HepG2 (cell line): ENCODE measurements around the gene TMEM250. TPM values are rescaled to one million over a fixed set of nuclear protein-coding genes. Genes with fewer than 3 reads are reported as not detected.

Experiments
- BRD4 ChIP-seq: sonication (generic); formaldehyde crosslinking; IDR thresholded peaks from 2 replicates; pipeline ENCODE4 v1.4.0; 2020; ENCODE audit warnings: missing genetic modification reagents
- CEBPG ChIP-seq: IDR thresholded peaks from 2 replicates; pipeline ENCODE4 v1.6.1; 2016
- THAP11 ChIP-seq: IDR thresholded peaks from 2 replicates; pipeline ENCODE4 v1.6.1; 2016; ENCODE audit warnings: missing biosample characterization, missing genetic modification reagents
- TSC22D2 ChIP-seq: sonication (generic); formaldehyde crosslinking; IDR thresholded peaks from 2 replicates; pipeline ENCODE4 v1.5.1; 2020; ENCODE audit warnings: missing genetic modification reagents, mild to moderate bottlenecking, borderline replicate concordance
- ZC3H4 ChIP-seq: sonication (generic); formaldehyde crosslinking; IDR thresholded peaks from 2 replicates; pipeline ENCODE4 v1.4.0; 2020; ENCODE audit warnings: missing genetic modification reagents, borderline replicate concordance
- ZKSCAN8 ChIP-seq: IDR thresholded peaks from 2 replicates; pipeline ENCODE4 v1.6.1; 2016; ENCODE audit warnings: borderline replicate concordance, missing genetic modification reagents, missing compliant biosample characterization
- polyA plus RNA-seq, 8 experiments: library from polyadenylated mRNA; depleted of rRNA in 3 of 8; stranded (reverse) in 7 of 8; unstranded in 1 of 8; fragments of >200 nt; fragmentation: Illumina TruSeq in 4 of 8; extraction: Trizol in 4 of 8; gene quantifications; 2 replicates each; pipeline versions ENCODE4 v1.2.1 to v1.2.3, GENCODE V29; 2011 to 2016; ENCODE audit warnings: low read depth in 4 of 8, missing spikeins in 1 of 8, mixed read lengths in 1 of 8; ENCODE audit not compliant: insufficient read depth in 1 of 8
- total RNA-seq, 5 experiments: library from RNA; depleted of rRNA; stranded (reverse); fragments of >200 nt; fragmentation: Illumina TruSeq; extraction: Trizol; gene quantifications; 2 replicates each; pipeline ENCODE4 v1.2.3, GENCODE V29; 2016; ENCODE audit warnings: low read depth in 1 of 5
- TF ChIP-seq, protein P1 (sequence below): sonication (generic); formaldehyde crosslinking; IDR thresholded peaks from 2 replicates; pipeline ENCODE4 v1.5.1; 2020; ENCODE audit warnings: missing genetic modification reagents, mild to moderate bottlenecking, borderline replicate concordance
- TF ChIP-seq, protein P2 (sequence below): sonication (generic); formaldehyde crosslinking; conservative IDR thresholded peaks from 2 replicates; pipeline ENCODE4 v1.4.0; 2020; ENCODE audit warnings: missing genetic modification reagents
- TF ChIP-seq, protein P3 (sequence below): IDR thresholded peaks from 2 replicates; pipeline ENCODE4 v1.6.1; 2016; ENCODE audit warnings: low read depth, missing genetic modification reagents, missing compliant biosample characterization
- TF ChIP-seq, protein P4 (sequence below): sonication (generic); formaldehyde crosslinking; IDR thresholded peaks from 2 replicates; pipeline ENCODE4 v1.4.0; 2020; ENCODE audit warnings: missing genetic modification reagents
- TF ChIP-seq, protein P5 (sequence below): sonication (generic); formaldehyde crosslinking; IDR thresholded peaks from 2 replicates; pipeline ENCODE4 v1.8.0; 2022; ENCODE audit warnings: mild to moderate bottlenecking, missing genetic modification reagents; ENCODE audit not compliant: insufficient replicate concordance

The TMEM250 gene
- total and polyA plus RNA-seq, 2 of the 13 experiments (the other 11 are each of a cell fraction or from before 2014, with no cell fraction given), result 5.5 to 13.9 TPM

DNA sequence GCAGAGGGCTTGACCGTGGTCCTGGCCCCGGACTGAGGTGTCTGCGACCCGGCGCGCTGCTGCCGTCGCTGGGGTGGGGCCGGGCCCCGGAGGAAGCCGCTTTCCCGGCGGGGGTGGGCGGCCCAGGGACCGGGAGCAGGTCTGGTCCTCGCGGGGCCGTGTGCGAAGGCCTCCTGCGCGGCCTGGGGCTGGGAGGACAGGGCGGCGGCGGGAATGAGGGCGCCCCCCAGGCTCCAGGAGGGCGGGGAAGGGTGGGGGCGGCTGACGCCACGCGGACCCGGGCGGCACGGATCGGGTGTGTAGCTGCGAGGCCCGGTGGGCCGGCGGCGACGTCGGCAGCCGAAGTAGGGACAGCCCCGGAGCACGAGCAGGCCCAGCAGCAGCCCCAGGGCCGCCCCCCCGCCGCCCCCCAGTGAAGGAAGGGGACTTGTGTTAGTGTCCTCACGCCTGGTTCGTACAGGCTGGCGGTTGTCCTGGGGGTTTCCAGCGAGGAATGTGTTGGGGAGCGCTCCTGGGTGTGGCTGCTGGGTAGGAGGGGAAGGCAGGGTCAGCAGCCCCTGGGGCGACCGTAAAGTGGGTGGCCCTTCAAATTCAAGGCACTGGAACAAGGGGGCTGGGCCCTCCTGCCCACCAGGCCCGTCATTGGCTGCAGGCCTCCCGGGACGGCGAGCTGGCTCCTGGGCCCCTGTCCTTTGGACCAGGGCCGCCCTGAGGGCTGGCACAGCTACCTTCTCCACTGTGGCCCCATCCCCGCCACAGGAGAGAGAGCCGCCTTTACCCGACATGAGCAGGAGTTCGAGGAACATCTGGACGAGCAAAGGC is 597 bp upstream of the TMEM250 start (continued):
- peak; percentile 38; the same call in 1 of the 2 replicates for TF ChIP-seq THAP11 (CRISPR knock-in tag)
- TF ChIP-seq, protein P1, sequence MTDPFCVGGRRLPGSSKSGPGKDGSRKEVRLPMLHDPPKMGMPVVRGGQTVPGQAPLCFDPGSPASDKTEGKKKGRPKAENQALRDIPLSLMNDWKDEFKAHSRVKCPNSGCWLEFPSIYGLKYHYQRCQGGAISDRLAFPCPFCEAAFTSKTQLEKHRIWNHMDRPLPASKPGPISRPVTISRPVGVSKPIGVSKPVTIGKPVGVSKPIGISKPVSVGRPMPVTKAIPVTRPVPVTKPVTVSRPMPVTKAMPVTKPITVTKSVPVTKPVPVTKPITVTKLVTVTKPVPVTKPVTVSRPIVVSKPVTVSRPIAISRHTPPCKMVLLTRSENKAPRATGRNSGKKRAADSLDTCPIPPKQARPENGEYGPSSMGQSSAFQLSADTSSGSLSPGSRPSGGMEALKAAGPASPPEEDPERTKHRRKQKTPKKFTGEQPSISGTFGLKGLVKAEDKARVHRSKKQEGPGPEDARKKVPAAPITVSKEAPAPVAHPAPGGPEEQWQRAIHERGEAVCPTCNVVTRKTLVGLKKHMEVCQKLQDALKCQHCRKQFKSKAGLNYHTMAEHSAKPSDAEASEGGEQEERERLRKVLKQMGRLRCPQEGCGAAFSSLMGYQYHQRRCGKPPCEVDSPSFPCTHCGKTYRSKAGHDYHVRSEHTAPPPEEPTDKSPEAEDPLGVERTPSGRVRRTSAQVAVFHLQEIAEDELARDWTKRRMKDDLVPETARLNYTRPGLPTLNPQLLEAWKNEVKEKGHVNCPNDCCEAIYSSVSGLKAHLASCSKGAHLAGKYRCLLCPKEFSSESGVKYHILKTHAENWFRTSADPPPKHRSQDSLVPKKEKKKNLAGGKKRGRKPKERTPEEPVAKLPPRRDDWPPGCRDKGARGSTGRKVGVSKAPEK, result no peak
- TF ChIP-seq, protein P2, sequence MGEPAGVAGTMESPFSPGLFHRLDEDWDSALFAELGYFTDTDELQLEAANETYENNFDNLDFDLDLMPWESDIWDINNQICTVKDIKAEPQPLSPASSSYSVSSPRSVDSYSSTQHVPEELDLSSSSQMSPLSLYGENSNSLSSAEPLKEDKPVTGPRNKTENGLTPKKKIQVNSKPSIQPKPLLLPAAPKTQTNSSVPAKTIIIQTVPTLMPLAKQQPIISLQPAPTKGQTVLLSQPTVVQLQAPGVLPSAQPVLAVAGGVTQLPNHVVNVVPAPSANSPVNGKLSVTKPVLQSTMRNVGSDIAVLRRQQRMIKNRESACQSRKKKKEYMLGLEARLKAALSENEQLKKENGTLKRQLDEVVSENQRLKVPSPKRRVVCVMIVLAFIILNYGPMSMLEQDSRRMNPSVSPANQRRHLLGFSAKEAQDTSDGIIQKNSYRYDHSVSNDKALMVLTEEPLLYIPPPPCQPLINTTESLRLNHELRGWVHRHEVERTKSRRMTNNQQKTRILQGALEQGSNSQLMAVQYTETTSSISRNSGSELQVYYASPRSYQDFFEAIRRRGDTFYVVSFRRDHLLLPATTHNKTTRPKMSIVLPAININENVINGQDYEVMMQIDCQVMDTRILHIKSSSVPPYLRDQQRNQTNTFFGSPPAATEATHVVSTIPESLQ, result no peak
- TF ChIP-seq TSC22D2 (CRISPR knock-in tag), result no peak
- TF ChIP-seq CEBPG (CRISPR knock-in tag), result no peak
- TF ChIP-seq ZKSCAN8 (CRISPR knock-in tag), result no peak
- TF ChIP-seq, protein P3, sequence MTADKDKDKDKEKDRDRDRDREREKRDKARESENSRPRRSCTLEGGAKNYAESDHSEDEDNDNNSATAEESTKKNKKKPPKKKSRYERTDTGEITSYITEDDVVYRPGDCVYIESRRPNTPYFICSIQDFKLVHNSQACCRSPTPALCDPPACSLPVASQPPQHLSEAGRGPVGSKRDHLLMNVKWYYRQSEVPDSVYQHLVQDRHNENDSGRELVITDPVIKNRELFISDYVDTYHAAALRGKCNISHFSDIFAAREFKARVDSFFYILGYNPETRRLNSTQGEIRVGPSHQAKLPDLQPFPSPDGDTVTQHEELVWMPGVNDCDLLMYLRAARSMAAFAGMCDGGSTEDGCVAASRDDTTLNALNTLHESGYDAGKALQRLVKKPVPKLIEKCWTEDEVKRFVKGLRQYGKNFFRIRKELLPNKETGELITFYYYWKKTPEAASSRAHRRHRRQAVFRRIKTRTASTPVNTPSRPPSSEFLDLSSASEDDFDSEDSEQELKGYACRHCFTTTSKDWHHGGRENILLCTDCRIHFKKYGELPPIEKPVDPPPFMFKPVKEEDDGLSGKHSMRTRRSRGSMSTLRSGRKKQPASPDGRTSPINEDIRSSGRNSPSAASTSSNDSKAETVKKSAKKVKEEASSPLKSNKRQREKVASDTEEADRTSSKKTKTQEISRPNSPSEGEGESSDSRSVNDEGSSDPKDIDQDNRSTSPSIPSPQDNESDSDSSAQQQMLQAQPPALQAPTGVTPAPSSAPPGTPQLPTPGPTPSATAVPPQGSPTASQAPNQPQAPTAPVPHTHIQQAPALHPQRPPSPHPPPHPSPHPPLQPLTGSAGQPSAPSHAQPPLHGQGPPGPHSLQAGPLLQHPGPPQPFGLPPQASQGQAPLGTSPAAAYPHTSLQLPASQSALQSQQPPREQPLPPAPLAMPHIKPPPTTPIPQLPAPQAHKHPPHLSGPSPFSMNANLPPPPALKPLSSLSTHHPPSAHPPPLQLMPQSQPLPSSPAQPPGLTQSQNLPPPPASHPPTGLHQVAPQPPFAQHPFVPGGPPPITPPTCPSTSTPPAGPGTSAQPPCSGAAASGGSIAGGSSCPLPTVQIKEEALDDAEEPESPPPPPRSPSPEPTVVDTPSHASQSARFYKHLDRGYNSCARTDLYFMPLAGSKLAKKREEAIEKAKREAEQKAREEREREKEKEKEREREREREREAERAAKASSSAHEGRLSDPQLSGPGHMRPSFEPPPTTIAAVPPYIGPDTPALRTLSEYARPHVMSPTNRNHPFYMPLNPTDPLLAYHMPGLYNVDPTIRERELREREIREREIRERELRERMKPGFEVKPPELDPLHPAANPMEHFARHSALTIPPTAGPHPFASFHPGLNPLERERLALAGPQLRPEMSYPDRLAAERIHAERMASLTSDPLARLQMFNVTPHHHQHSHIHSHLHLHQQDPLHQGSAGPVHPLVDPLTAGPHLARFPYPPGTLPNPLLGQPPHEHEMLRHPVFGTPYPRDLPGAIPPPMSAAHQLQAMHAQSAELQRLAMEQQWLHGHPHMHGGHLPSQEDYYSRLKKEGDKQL, result no peak
- TF ChIP-seq, protein P4, sequence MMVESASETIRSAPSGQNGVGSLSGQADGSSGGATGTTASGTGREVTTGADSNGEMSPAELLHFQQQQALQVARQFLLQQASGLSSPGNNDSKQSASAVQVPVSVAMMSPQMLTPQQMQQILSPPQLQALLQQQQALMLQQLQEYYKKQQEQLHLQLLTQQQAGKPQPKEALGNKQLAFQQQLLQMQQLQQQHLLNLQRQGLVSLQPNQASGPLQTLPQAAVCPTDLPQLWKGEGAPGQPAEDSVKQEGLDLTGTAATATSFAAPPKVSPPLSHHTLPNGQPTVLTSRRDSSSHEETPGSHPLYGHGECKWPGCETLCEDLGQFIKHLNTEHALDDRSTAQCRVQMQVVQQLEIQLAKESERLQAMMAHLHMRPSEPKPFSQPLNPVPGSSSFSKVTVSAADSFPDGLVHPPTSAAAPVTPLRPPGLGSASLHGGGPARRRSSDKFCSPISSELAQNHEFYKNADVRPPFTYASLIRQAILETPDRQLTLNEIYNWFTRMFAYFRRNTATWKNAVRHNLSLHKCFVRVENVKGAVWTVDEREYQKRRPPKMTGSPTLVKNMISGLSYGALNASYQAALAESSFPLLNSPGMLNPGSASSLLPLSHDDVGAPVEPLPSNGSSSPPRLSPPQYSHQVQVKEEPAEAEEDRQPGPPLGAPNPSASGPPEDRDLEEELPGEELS (CRISPR knock-in tag), result peak; percentile 61; the same call in 1 of the 2 replicates
- no peak for TF ChIP-seq BRD4 (CRISPR knock-in tag)
- no peak for TF ChIP-seq ZC3H4 (CRISPR knock-in tag)
- TF ChIP-seq, protein P5, sequence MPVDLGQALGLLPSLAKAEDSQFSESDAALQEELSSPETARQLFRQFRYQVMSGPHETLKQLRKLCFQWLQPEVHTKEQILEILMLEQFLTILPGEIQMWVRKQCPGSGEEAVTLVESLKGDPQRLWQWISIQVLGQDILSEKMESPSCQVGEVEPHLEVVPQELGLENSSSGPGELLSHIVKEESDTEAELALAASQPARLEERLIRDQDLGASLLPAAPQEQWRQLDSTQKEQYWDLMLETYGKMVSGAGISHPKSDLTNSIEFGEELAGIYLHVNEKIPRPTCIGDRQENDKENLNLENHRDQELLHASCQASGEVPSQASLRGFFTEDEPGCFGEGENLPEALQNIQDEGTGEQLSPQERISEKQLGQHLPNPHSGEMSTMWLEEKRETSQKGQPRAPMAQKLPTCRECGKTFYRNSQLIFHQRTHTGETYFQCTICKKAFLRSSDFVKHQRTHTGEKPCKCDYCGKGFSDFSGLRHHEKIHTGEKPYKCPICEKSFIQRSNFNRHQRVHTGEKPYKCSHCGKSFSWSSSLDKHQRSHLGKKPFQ (CRISPR knock-in tag), result peak; percentile 80
